T47D (cell line): Measurements from ENCODE around the gene DISP1.

Experiments used
- DNase-seq, 2 experiments: peaks; one replicate each; pipeline versions ENCODE4 v3.0.0 to v3.0.0-alpha.2; 2011 to 2012; ENCODE audit warnings: low read depth in 1 of 2, low spot score in 1 of 2
- JUND ChIP-seq: IDR thresholded peaks from 2 replicates; pipeline ENCODE4 v1.6.1; 2012; ENCODE audit warnings: low read depth
- in situ Hi-C: cut with HindIII; loops from 2 replicates; pipeline ENCODE4 v1.10.0; 2016; ENCODE audit warnings: low sequenced_read_pairs, low pct_unique_long_range_greater_than_20kb

DISP1 gene, protein sequence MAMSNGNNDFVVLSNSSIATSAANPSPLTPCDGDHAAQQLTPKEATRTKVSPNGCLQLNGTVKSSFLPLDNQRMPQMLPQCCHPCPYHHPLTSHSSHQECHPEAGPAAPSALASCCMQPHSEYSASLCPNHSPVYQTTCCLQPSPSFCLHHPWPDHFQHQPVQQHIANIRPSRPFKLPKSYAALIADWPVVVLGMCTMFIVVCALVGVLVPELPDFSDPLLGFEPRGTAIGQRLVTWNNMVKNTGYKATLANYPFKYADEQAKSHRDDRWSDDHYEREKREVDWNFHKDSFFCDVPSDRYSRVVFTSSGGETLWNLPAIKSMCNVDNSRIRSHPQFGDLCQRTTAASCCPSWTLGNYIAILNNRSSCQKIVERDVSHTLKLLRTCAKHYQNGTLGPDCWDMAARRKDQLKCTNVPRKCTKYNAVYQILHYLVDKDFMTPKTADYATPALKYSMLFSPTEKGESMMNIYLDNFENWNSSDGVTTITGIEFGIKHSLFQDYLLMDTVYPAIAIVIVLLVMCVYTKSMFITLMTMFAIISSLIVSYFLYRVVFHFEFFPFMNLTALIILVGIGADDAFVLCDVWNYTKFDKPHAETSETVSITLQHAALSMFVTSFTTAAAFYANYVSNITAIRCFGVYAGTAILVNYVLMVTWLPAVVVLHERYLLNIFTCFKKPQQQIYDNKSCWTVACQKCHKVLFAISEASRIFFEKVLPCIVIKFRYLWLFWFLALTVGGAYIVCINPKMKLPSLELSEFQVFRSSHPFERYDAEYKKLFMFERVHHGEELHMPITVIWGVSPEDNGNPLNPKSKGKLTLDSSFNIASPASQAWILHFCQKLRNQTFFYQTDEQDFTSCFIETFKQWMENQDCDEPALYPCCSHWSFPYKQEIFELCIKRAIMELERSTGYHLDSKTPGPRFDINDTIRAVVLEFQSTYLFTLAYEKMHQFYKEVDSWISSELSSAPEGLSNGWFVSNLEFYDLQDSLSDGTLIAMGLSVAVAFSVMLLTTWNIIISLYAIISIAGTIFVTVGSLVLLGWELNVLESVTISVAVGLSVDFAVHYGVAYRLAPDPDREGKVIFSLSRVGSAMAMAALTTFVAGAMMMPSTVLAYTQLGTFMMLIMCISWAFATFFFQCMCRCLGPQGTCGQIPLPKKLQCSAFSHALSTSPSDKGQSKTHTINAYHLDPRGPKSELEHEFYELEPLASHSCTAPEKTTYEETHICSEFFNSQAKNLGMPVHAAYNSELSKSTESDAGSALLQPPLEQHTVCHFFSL (N-terminal part only)

DNA sequence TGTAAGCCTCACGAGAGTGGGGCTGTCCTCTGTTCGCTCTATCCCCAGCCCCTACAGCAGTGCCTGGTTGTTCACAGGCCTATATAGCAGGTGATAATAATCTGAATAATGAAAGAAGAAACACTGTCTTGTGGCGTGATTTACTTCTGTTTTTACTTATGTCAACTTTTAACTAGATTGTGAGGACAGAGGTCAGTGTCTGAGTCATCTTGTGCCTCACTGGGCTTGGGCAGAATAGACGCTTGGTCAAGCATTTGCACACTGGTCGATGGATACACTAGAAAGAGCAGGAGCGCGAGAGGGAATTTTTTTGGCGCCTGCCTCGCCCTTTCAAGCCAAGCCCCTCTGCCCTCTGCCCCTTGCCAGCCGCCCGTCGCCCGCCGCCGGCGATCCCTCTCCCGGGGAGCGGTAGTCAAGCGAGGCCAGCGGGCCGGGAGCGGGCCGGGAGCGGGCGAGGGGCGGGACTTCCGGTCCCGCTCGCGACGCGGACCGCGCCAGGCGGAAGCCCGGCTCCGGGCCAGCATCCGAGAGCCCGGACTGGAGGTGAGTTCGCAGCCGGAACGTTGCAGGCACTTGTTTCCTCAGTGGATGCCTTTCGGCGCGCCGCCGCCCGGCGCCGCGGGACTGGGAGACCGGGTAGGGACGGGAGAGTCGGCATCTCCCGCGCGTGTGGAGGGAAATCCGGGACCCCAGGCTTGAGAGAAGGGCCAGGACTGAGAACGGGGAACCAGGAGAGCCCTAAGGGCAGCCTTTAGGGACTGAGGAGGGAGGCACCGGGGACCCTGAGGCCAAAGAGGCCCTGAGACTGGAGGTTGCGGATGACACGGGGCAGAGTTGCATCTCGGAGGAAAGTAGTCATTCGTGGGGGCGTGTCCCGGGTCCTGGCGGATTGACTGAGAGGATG, at the start of gene DISP1:
Gene DISP1, plus strand, starts transcription at position 504 of the 904 bp plus-strand sequence. CDS start 127,785 bp downstream, outside the sequence.
- in situ Hi-C loops, result no loop called here
- peak; percentile 86 to 92 for DNase-seq
- no peak for TF ChIP-seq JUND

DNA sequence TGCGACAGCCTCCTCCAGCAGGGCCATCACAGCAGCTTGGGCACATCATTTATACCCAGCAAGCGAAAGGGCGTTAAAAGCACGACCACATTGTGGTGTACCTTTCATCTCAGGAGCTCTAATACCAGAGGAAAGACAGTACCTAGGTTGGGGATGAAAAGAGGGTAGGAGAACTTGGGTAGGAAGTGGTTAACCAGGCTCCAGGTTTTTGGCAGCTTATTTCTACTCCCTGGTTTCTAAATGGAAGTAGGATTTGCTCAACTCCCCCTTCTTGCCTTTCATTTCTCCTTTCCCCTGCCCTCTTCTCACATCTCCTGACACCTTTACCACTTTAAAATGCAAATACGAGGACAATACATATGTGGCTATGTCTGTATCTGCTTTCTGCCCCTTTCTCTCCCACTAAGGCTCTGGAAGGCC, 47.7 kb upstream of the DISP1 start:
- no peak for DNase-seq
- no peak for TF ChIP-seq JUND
- in situ Hi-C loops, result no loop called here

DNA sequence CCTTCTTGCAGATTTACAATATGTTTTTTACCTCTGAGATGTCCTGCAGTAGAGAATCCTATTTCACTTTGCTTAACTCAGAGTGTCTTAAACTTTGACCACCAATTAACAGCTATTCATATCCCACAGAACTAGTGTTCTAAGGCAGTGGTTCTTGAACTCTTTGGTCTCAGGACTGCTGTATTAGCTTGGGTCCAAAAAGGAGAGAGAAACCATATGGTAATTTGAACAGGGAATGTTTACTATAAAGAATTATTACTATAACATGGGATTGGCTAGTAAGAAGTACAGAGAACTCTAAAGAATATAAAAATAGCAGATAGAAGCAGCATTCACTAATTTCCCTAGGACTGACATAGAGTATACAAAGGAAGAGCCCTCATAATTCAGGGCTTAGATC, 46.2 kb upstream of the DISP1 start:
- no peak for DNase-seq
- TF ChIP-seq JUND, result no peak
- in situ Hi-C loops, result no loop called here

DNA sequence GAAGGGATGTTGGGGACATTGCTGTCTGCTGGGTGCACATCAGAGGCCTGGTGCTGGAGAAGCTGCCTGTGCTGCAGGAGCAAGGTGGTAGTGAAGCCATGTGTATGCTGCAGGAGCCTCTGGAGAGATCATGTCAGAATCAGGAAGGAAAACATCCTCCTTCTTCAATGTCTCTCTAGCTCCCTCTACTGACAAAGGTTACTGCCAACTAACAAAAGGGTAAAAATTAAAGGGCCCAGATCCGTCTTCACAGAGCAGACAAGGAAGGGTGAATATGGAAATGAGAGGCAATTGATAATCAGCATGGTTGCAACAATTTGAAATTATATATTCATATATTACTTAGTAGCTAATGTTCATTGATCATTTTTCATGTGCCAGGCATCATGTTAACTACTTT, 45.7 kb upstream of the DISP1 start:
- in situ Hi-C loops, result no loop called here
- peak in 1 of 2 experiments; percentile 28 for DNase-seq
- TF ChIP-seq JUND, result no peak

DNA sequence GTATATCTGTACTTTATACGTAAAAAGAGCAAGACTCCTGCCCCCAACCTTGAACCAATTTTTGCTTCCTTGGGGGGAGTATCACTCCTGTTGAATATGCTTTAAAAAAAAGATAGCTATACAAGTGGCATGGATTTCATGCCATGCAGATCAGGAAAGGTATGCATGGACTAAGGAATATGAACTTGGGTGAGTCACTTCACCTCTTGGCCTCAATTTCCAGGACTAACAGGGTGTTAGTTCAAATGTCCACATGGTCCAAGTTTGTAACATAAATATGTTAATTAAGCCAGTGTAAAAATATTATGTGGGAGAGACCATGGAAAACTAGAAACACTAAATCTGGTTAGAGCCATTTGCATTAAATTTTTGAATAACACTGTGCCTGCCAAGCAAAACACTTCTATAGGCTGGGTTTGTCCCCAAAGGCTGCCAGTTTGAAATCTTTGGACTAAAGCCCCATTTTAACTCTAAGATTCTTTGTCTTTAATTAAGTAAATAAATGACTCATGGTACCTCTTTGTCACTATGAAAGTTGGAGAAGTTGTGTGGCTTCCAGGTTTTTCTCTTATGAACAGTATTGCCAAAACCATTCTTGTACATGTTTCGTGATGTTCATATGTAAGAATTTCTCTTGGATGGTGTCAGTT, 44.7 kb upstream of the DISP1 start:
- in situ Hi-C loops, result no loop called here
- no peak for TF ChIP-seq JUND
- no peak for DNase-seq

DNA sequence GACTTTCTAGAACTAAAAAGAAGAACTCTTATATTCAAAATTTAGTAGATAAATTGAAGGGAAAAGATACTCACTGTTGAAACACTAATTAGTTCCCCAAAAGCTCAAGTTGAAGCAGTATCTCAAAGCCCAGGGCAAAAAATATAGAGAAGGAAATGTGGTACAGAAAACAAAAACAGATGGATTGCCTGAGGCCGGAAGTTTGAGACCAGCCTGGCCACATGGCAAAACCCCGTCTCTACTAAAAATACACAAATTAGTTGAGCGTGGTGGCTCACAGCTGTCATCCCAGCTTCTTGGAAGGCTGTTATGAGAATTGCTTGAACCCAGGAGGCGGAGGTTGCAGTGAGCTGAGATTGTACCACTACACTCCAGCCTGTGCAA, 41.9 kb upstream of the DISP1 start:
- in situ Hi-C loops, result no loop called here
- DNase-seq, result no peak
- TF ChIP-seq JUND, result no peak

DNA sequence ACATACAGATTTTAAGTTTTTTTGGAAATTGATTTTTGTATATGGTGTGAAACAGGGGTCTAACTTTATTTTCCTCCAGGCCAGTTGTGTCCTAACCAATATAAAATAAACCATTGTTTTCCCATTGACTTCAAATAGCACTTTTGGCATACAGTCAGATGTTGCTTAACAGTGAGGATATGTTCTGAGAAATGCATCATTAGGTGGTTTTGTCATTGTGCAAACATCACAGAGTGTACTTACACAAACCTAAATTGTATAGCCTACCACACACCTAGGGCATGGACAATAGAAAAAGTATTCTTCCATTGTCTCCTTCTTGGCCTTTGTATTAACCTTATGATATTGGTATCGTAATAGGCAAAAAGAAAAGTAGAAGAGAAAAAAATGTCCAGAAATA, 37.4 kb upstream of the DISP1 start:
- TF ChIP-seq JUND, result no peak
- in situ Hi-C loops, result no loop called here
- DNase-seq, result peak in 1 of 2 experiments; percentile 33

DNA sequence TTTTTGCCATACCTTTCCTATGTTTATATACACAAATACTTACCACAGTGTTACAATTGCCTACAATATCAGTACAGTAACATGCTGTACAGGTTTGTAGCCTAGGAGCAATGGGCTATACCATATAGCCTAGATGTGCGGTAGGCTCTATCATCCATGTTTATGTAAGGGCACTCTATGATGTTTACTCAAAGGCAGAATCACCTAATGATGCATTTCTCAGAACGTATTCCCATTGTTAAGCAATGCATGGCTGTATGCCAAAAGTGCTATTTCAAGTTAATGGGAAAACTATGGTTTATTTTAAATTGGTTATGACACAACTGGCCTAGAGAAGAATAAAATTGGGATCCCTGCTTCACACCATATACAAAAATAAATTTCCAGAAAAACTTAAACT, 36.9 kb upstream of the DISP1 start:
- TF ChIP-seq JUND, result no peak
- in situ Hi-C loops, result no loop called here
- DNase-seq, result no peak

DNA sequence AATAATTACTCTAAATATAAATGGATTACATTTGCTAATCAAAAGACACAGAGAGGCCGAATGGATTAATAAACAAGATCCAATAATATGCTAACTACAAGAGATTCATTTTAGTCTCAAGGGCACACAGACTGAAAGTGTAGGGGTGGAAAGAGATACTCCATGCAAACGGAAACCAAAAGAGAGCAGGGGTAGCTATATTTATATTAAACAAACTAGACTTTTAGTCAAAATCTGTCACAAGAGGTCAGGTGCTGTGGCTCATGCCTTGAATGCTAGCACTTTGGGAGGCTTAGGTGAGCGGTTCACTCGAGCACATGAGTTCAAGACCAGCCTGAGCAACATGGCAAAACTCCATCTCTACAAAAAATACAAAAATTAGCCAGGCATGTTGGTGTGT, 33.6 kb upstream of the DISP1 start:
- in situ Hi-C loops, result no loop called here
- no peak for DNase-seq
- no peak for TF ChIP-seq JUND

DNA sequence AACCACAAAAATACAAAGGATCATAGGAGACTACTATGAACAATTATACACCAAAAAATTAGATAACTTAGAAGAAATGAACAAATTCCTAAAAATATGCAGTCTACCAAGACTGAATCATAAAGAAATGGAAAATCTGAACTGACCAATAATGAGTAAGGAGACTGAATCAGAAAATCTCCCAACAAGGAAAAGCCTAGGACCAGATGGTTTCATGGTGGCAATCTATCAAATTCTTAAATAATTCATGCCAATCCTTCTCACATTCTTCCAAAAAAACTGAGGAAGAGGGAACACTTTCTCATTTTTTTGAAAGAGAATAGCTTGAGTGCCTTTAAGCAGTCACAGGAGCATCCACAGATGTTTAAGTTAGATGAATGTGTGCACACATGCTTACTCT, 31.8 kb upstream of the DISP1 start:
- in situ Hi-C loops, result no loop called here
- no peak for TF ChIP-seq JUND
- no peak for DNase-seq

DNA sequence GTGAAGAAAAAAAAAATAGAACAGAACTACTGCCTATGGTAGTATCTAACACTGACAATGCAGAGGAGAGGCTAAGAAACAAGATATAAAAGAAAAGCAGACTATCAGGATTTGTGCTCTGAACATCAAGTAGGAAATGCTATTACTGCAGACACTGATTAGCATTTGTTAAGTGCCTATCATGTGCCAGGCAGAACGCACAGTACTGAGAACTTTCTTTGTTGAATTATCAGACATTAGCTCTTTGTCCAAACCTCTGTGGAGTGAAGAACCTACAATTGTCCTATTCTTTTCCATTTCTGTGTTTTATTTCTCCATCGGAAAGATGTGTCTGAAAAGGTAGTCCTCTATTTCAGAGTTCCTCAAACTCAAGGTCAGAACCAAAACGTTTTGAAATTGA, 30.5 kb upstream of the DISP1 start:
- TF ChIP-seq JUND, result no peak
- DNase-seq, result no peak
- in situ Hi-C loops, result no loop called here
